Measurements from ENCODE around the gene ZNF496.
"Not testable (repeated sequence)": the region's sequence is repeated elsewhere in the genome, so short reads cannot be mapped to it uniquely, and the experiment has no call there.

ZNF496 gene

GRCh38 chr1:247273013-247273412, 58.7 kb downstream of the ZNF496 start:
- H3K4me3 ChIP-seq (ENCODE audit: low read length) = no peak overlapping the region
- no peak for TF ChIP-seq CTCF (IDR thresholded peaks at IDR 0.05; ENCODE audit: insufficient read depth, low read depth, low read length, missing control alignments)
- DNase-seq (ENCODE audit: low read depth) = no peak

- DNase-seq (ENCODE audit: low read depth) = no peak
- TF ChIP-seq CTCF (IDR thresholded peaks at IDR 0.05; ENCODE audit: insufficient read depth, low read depth, low read length, missing control alignments) = no peak
These were observed 61.7 kb downstream of the ZNF496 start for GRCh38 chr1:247270003-247270402.

GRCh38 chr1:247269133-247269532, 62.5 kb downstream of the ZNF496 start:
- DNase-seq (ENCODE audit: low read depth) = no peak
- H3K4me3 ChIP-seq (ENCODE audit: low read length) = no peak overlapping the region
- TF ChIP-seq CTCF (IDR thresholded peaks at IDR 0.05; ENCODE audit: insufficient read depth, low read depth, low read length, missing control alignments) = no peak

More at GRCh38 chr1:247270003-247270402, 61.7 kb downstream of the ZNF496 start:
- H3K4me3 ChIP-seq (ENCODE audit: low read length) = no peak overlapping the region

GRCh38 chr1:247268390-247269045, 63.1 kb downstream of the ZNF496 start:
- no peak for DNase-seq (ENCODE audit: low read depth)
- no peak overlapping the region for H3K4me3 ChIP-seq (ENCODE audit: low read length)
- no peak for TF ChIP-seq CTCF (IDR thresholded peaks at IDR 0.05; ENCODE audit: insufficient read depth, low read depth, low read length, missing control alignments)

GRCh38 chr1:247266053-247266452, 65.6 kb downstream of the ZNF496 start:
- peak; percentile 8 for DNase-seq (ENCODE audit: low read depth)
- TF ChIP-seq CTCF (IDR thresholded peaks at IDR 0.05; ENCODE audit: insufficient read depth, low read depth, low read length, missing control alignments) = no peak
- H3K4me3 ChIP-seq (ENCODE audit: low read length) = no peak overlapping the region

- not testable (repeated sequence) for DNase-seq (ENCODE audit: low read depth); H3K4me3 ChIP-seq (ENCODE audit: low read length)
These were observed 75.9 kb downstream of the ZNF496 start, which contains the start of gene VN1R5 for GRCh38 chr1:247255772-247256171. TSS of gene VN1R5 (plus strand) at chr1:247256072.

- no peak for DNase-seq (ENCODE audit: low read depth)
- H3K4me3 ChIP-seq (ENCODE audit: low read length) = no peak overlapping the region
- TF ChIP-seq CTCF (IDR thresholded peaks at IDR 0.05; ENCODE audit: insufficient read depth, low read depth, low read length, missing control alignments) = no peak
These were observed 84.1 kb downstream of the ZNF496 start for GRCh38 chr1:247247568-247247967.

Data from epithelial cell of esophagus (primary cell).